ENCODE measurements around the gene ESYT3.

ESYT3 gene

DNA sequence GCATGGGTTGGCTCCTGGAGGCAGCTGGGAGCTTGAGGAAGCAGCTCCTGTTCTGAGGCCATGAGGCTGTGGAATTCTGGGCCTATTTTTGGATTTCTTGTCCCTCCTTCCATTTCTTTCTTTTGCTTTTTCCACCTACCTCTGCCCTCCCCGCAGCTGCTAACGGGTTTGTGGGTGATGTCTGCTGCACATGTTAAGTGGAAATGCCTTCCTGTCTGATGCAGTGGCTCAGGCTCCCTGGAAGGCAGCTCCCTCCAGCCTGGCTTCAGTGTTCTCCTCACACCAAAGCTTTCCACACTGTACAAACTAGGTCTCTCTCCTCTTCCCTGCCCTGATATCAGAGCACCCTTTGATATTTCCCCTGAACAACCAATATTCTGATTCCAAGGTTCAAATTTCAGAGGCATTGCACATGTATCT, 33.8 kb upstream of the ESYT3 start:
- TF ChIP-seq, protein P1, sequence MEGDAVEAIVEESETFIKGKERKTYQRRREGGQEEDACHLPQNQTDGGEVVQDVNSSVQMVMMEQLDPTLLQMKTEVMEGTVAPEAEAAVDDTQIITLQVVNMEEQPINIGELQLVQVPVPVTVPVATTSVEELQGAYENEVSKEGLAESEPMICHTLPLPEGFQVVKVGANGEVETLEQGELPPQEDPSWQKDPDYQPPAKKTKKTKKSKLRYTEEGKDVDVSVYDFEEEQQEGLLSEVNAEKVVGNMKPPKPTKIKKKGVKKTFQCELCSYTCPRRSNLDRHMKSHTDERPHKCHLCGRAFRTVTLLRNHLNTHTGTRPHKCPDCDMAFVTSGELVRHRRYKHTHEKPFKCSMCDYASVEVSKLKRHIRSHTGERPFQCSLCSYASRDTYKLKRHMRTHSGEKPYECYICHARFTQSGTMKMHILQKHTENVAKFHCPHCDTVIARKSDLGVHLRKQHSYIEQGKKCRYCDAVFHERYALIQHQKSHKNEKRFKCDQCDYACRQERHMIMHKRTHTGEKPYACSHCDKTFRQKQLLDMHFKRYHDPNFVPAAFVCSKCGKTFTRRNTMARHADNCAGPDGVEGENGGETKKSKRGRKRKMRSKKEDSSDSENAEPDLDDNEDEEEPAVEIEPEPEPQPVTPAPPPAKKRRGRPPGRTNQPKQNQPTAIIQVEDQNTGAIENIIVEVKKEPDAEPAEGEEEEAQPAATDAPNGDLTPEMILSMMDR (conservative IDR thresholded peaks at IDR 0.05; ENCODE audit: control insufficient read depth, insufficient read depth, low read depth, low read length) = no peak
- DNase-seq (ENCODE audit: low read depth) = no peak
- no peak overlapping the region for H3K4me3 ChIP-seq (ENCODE audit: control insufficient read depth, low read depth, low read length)

DNA sequence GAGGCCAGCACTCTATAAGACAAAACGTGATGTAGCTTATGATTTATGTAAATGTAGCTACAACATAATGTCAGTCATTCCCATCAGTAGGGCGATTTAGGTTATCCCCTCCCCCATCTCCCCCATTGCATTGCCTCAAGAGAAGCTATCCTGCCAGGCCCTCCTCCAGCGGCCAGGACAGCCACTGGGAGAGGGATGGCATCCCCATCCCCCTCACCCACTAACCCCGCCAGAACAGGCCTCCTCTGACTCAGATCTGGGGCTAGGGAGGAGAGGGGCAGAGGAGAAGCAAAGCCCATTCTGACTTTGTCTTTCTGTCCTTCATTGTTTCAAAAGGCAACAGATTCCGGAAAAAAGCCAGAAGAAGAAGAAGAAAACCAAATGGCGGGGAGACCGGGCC, 32.6 kb upstream of the ESYT3 start:
- no peak overlapping the region for H3K4me3 ChIP-seq (ENCODE audit: control insufficient read depth, low read depth, low read length)
- TF ChIP-seq, protein P1 (conservative IDR thresholded peaks at IDR 0.05; ENCODE audit: control insufficient read depth, insufficient read depth, low read depth, low read length) = no peak
- no peak for DNase-seq (ENCODE audit: low read depth)

DNA sequence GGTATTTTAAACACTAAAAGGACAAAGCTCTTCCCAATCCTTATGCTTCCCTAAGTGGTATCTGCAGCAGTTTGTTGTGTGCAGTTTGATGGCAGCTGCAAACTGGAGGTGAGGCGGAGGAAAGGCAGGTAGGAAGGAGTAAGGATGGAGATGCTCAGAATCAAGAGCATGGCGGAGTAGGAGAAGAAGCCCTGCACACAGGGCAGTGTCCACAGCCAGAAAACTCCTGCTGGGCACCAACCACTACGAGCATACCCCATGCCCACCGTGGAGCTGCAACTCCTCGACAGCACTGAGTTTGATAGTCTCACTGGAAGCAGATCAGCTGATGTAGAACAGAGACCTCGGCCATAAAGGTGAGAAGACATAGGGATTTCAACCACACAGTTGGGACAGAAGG, 30.3 kb upstream of the ESYT3 start:
- TF ChIP-seq, protein P1 (conservative IDR thresholded peaks at IDR 0.05; ENCODE audit: control insufficient read depth, insufficient read depth, low read depth, low read length) = no peak
- no peak for DNase-seq (ENCODE audit: low read depth)
- H3K4me3 ChIP-seq (ENCODE audit: control insufficient read depth, low read depth, low read length) = no peak overlapping the region

DNA sequence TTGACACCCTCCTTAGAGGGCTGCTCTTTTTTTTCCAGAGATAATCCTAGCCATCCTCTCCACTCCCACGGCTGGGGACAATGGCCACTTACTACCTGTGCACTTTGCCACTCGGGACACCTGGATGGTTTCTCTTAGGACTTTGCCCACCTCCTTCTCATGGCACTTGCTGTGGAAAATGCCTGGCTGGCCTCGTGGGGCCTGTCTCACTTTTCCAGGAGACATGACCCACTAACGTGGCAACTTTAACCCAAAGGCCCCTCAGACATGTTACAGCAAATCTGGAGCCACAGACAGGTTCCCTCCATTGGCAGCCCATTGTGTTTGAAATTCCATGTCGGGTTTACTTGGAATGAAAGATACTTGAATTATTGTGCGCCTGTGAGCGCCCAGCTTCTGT, 29.4 kb upstream of the ESYT3 start:
- no peak for DNase-seq (ENCODE audit: low read depth)
- H3K4me3 ChIP-seq (ENCODE audit: control insufficient read depth, low read depth, low read length) = no peak overlapping the region
- TF ChIP-seq, protein P1 (conservative IDR thresholded peaks at IDR 0.05; ENCODE audit: control insufficient read depth, insufficient read depth, low read depth, low read length) = no peak

DNA sequence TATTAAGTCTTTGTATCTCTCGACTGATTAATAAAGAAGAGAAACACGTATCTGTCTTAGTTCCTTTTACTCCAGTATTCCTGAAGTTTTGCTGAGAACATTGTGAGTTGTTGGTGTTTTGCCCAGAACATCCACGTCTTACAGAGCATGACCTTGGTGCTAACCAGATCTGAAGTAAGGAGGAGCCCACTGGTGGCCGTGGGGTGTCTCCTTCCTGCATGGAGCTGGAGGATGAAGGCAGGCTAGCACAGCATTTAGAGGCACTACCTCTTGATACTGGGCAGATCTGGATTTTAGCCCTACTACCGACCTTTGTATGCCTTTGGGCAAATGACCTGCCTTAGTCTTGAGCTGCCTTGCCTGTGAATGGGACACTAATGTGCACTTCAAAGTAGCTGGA, 28.9 kb upstream of the ESYT3 start:
- no peak overlapping the region for H3K4me3 ChIP-seq (ENCODE audit: control insufficient read depth, low read depth, low read length)
- DNase-seq (ENCODE audit: low read depth) = no peak
- TF ChIP-seq, protein P1 (conservative IDR thresholded peaks at IDR 0.05; ENCODE audit: control insufficient read depth, insufficient read depth, low read depth, low read length) = no peak

DNA sequence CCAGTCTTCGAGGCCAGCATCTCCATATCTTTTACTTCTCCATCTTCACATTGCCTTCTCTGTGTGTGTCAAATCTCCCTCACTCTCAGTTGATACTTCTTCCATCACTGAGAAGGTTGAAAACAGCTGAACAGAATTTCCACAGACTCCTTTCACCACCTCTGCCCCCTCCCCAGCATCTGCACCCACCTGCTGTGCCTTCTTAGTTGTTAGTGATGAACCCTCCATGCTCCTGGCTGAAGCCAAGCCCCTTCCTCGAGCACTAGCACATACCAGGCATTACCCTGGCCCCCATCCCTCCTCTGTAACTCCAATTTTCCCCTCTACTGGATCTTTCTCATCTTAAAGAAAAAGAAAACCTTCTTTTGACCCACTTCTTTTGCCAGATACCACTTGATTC, 27.8 kb upstream of the ESYT3 start:
- TF ChIP-seq, protein P1 (conservative IDR thresholded peaks at IDR 0.05; ENCODE audit: control insufficient read depth, insufficient read depth, low read depth, low read length) = no peak
- no peak overlapping the region for H3K4me3 ChIP-seq (ENCODE audit: control insufficient read depth, low read depth, low read length)
- no peak for DNase-seq (ENCODE audit: low read depth)

DNA sequence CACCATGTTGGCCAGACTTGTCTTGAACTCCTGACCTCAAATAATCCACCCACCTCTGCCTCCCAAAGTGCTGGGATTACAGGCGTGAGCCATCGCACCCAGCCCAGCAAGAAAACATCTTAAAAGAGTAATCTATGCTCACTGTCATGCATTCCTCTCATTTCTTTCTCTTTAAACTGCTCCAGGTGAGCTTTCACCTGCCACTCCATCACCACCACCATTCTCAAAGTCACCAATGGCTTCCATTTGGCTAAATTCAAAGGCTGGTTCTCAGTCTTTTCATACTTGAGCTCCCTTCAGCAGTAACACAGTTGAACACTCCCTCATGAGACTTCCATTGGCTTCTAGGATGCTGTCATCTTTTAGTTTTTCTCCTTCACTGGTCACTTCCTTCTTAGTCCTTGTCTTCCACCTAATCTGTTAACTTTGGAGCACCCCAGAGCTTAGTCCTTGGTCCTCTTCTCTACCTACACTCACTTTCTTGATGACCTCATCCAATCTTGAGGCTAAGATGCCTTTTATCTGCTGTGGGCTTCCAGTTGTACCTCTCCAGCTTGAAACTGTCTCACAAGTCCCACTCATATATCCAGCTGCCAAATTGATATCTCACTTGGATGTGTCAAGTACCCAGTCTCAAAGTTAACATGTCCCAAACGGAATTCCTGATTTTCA, 27.0 kb upstream of the ESYT3 start:
- no peak overlapping the region for H3K4me3 ChIP-seq (ENCODE audit: control insufficient read depth, low read depth, low read length)
- DNase-seq (ENCODE audit: low read depth) = no peak
- TF ChIP-seq, protein P1 (conservative IDR thresholded peaks at IDR 0.05; ENCODE audit: control insufficient read depth, insufficient read depth, low read depth, low read length) = no peak
